Measurements from ENCODE around the gene ACVR2B. TPM values are rescaled to one million over a fixed set of nuclear protein-coding genes. Genes with fewer than 3 reads are reported as not detected.
A peak's percentile ranks its signal among the peaks of the same experiment; 100 is the strongest.

Gene ACVR2B
- total RNA-seq, 1 donor from 2014 or later: 4.4 TPM

DNA sequence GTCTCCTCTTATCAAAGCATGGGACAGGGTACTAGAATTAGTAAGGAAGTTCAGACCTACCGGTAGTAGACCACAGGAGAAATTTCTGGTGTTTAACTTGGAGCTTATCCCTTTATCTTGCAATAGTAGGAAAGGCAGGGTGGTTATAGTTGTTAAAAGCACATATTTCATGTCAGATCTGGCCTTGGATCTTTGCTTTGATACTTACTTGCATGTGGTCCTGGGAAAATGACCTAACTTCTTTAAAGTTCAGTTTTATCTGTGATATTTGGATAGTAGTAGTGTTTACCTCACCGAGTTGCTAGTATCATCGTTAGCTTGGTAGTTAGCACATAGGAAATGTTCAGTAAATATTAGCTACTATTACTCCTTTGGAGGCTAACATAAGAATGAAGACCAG, 57.9 kb downstream of the ACVR2B start:
- ATAC-seq (ENCODE audit: poor library complexity): no peak
- DNase-seq: no peak
- intact Hi-C loops (cut with DNase I): no loop called here

GRCh38 chr3:38515367-38515766, 61.7 kb downstream of the ACVR2B start:
- intact Hi-C loops (cut with DNase I): no loop called here
- ATAC-seq (ENCODE audit: poor library complexity) (no peak), DNase-seq (no peak)

- DNase-seq (no peak), ATAC-seq (ENCODE audit: poor library complexity) (no peak)
- intact Hi-C loops (cut with DNase I): no loop called here
These were observed 63.0 kb downstream of the ACVR2B start for GRCh38 chr3:38516669-38517068.

GRCh38 chr3:38519000-38519399, 65.3 kb downstream of the ACVR2B start:
- DNase-seq (no peak), ATAC-seq (ENCODE audit: poor library complexity) (no peak)
- intact Hi-C loops (cut with DNase I): no loop called here

DNA sequence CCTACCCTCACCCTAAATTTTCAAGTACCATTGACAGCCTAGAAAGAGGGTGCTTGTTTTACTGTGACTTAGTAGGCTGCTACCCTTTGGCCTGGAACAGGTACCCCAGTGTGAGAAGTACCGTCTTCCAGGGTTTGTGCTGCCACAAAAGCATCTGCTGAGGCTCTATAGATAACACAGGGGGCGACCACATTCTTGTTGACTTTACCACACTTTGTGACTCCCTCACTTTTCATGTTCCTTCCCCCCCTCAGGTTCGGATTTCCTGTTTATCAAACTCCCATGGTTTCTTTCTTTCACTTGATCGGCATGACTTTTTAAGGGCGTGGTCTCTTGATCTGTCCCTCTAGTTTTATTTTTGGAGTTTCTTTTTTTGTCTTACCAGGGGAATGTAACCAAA, 66.0 kb downstream of the ACVR2B start:
- DNase-seq: no peak
- intact Hi-C loops (cut with DNase I): loop anchor here (5.0 to 10.0 kb wide), 2 partner anchors 128 to 325 kb away; partner anchors contain the start of gene SCN5A
- ATAC-seq (ENCODE audit: poor library complexity): peak; percentile 24

- ATAC-seq (ENCODE audit: poor library complexity) (peak; percentile 76), DNase-seq (no peak)
- intact Hi-C loops (cut with DNase I): loop anchor here (5.0 to 10.0 kb wide), 2 partner anchors 126 to 323 kb away; partner anchors contain the start of gene SCN5A
These were observed 67.8 kb downstream of the ACVR2B start for GRCh38 chr3:38521391-38521987.

GRCh38 chr3:38522002-38522401, 68.3 kb downstream of the ACVR2B start:
- peak; percentile 83 for ATAC-seq (ENCODE audit: poor library complexity)
- intact Hi-C loops (cut with DNase I): loop anchor here (5.0 to 10.0 kb wide), 2 partner anchors 125 to 323 kb away; partner anchors contain the start of gene SCN5A
- DNase-seq: no peak

DNA sequence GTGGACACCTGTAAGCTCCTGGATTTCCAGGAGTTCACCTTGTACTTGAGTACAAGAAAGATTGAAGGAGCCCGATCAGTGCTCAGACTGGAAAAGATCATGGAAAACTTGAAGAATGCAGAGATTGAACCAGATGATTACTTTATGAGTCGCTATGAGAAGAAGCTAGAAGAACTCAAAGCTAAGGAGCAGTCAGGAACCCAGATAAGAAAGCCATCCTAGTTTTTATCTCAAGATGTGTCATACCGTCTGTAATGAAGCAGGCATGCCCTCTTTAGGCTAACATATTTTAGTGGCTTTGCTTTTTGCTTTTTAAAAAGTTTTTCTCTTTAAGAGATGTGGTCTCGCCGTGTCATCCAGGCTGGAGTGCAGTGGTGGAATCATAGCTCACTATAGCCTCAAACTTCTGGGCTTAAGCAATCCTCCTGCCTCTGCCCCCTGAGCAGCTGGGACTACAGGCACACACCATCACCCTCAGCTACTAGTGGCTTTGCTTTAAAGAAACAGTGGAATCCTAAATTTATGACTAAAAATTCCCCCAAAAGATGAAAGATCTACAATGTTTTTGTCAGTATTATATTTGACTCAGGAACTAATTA, 70.5 kb downstream of the ACVR2B start:
- ATAC-seq (ENCODE audit: poor library complexity): no peak
- no peak for DNase-seq
- intact Hi-C loops (cut with DNase I): loop anchor here (5.0 to 10.0 kb wide), 2 partner anchors 123 to 321 kb away; partner anchors contain the start of gene SCN5A

- ATAC-seq (ENCODE audit: poor library complexity) (no peak), DNase-seq (no peak)
- intact Hi-C loops (cut with DNase I): loop anchor here (10.0 kb wide), 1 partner anchor 318 kb away; no protein-coding TSS in a partner anchor
These were observed 73.1 kb downstream of the ACVR2B start for GRCh38 chr3:38526792-38527191.

DNA sequence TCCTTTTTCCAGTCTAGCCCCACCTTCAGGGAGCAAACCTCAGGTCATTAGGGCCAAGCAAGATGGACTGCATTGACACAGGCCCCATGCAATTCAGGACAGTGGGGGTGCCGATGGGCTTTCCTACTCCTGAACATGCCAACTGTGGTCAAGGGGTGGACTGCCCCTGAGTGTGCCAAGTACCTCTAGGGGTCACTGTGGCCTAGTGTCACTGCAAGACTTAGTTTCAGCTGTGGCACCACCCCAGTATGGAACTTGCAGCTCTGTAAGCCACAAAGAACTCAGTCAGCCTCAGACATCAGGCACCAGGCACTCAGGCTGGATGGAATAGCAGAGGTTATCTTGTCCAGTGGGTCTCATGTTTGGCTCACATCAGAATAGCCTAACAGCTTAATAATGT, 74.8 kb downstream of the ACVR2B start:
- DNase-seq (no peak), ATAC-seq (ENCODE audit: poor library complexity) (no peak)
- intact Hi-C loops (cut with DNase I): loop anchor here (10.0 kb wide), 1 partner anchor 316 kb away; no protein-coding TSS in a partner anchor

- no peak for ATAC-seq (ENCODE audit: poor library complexity)
- DNase-seq: no peak
- intact Hi-C loops (cut with DNase I): no loop called here
These were observed 78.8 kb downstream of the ACVR2B start for GRCh38 chr3:38532529-38532928.

DNA sequence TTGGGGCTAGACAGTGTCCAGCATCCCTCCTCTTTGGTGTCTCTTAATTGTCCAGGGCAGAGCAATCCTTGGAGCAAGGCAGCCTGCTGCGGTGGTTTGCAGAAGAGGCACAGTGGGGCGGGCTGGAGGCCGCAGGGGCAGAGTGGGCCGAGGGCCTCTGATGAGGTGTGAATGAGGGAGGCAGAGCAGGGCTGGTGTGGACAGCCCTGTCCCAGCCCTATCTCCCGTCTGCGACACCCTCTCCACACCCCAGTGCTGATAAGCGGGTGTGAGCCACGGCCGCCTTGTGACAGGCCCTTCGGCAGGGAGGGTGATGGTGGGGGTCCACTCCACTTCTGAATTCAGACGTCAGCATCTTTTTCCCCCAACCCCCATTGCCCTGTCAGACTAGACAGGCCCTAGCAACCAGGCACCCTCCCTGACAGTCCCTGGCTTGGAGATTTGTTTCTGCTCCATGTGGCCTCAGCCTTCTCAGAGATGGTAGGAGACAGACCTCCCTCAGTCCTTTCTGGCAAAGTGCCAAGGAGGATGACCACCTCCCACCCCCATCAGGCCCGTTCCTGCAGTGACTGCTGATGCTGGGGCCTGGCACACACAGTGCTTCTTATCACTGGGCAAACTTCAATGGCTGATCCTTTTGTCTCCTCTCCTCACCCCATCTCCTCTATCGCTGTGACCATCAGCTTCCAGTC, 79.7 kb downstream of the ACVR2B start:
- ATAC-seq (ENCODE audit: poor library complexity): peak; percentile 94
- intact Hi-C loops (cut with DNase I): no loop called here

DNA sequence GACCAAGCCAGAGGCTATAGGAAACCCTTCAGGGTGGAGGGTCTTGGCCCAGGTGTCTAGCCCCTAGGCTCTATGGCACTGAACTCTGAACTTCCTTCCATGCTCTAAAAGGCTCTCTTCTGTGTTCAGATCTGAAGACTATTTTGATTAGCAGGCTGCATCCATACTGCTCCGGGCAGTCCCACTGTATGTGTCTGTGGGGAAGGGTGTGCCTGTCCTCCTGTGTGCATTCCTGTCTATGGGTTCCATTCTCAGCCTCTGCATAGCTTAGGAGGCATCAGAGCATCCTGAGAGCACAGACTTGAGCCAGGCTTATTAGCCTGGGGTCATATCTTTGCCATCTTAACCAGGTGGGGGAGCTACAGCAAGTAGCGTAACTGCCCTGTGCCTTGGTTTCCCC, 80.5 kb downstream of the ACVR2B start:
- intact Hi-C loops (cut with DNase I): no loop called here
- no peak for DNase-seq
- no peak for ATAC-seq (ENCODE audit: poor library complexity)

More for the DNA sequence above, 79.7 kb downstream of the ACVR2B start:
- DNase-seq: peak; percentile 87

- intact Hi-C loops (cut with DNase I): no loop called here
- DNase-seq (no peak), ATAC-seq (ENCODE audit: poor library complexity) (no peak)
These were observed 80.9 kb downstream of the ACVR2B start for GRCh38 chr3:38534604-38535003.

GRCh38 chr3:38536671-38537070, 83.0 kb downstream of the ACVR2B start:
- DNase-seq: no peak

GRCh38 chr3:38538773-38539353, 85.2 kb downstream of the ACVR2B start:
- peak; percentile 70 for DNase-seq
- ATAC-seq (ENCODE audit: poor library complexity): peak; percentile 33
- intact Hi-C loops (cut with DNase I): no loop called here

More at GRCh38 chr3:38536671-38537070, 83.0 kb downstream of the ACVR2B start:
- ATAC-seq (ENCODE audit: poor library complexity): no peak
- intact Hi-C loops (cut with DNase I): no loop called here

- ATAC-seq (ENCODE audit: poor library complexity) (peak; percentile 4), DNase-seq (no peak)
- intact Hi-C loops (cut with DNase I): no loop called here
These were observed 88.1 kb downstream of the ACVR2B start for GRCh38 chr3:38541806-38542205.

All from Right ventricle myocardium superior (tissue), 1 donor.